Kidney tubule cell (primary cell): ENCODE results near the gene FAM25G.
A peak's percentile ranks its signal among the peaks of the same experiment; 100 is the strongest.

Experiments used
- DNase-seq: peaks from one replicate; pipeline ENCODE4 v3.0.0-alpha.2; 2018; ENCODE audit warnings: low spot score

The FAM25G gene

GRCh38 chr10:47449102-47449978, 42.2 kb downstream of the FAM25G start:
- DNase-seq: no peak

- no peak for DNase-seq
Observed at GRCh38 chr10:47447705-47448104, 43.8 kb downstream of the FAM25G start.

GRCh38 chr10:47447209-47447608, 44.3 kb downstream of the FAM25G start:
- no peak for DNase-seq

GRCh38 chr10:47445720-47446119, 45.8 kb downstream of the FAM25G start:
- DNase-seq: no peak

GRCh38 chr10:47444047-47444446, 47.5 kb downstream of the FAM25G start:
- no peak for DNase-seq

- no peak for DNase-seq
Observed at GRCh38 chr10:47443145-47443544, 48.4 kb downstream of the FAM25G start.

- no peak for DNase-seq
Observed at GRCh38 chr10:47442351-47442750, 49.1 kb downstream of the FAM25G start.

GRCh38 chr10:47441938-47442337, 49.6 kb downstream of the FAM25G start:
- no peak for DNase-seq

- no peak for DNase-seq
Observed at GRCh38 chr10:47440207-47440606, 51.3 kb downstream of the FAM25G start.

GRCh38 chr10:47438857-47439474, 52.5 kb downstream of the FAM25G start:
- peak; percentile 77 for DNase-seq
